ENCODE measurements around the gene SCN4B.

Gene SCN4B

GRCh38 chr11:118149493-118149892, 3.1 kb downstream of the SCN4B start:
- DNase-seq: no peak

- DNase-seq: no peak
Observed at GRCh38 chr11:118148856-118149255, 3.8 kb downstream of the SCN4B start.

GRCh38 chr11:118148240-118148639, 4.4 kb downstream of the SCN4B start:
- DNase-seq: no peak

GRCh38 chr11:118147502-118147901, 5.1 kb downstream of the SCN4B start:
- DNase-seq: no peak

GRCh38 chr11:118146554-118146953, 6.1 kb downstream of the SCN4B start:
- no peak for DNase-seq

- peak; percentile 92 for DNase-seq
Observed at GRCh38 chr11:118145285-118146227, 7.1 kb downstream of the SCN4B start.

GRCh38 chr11:118144301-118145268, 8.0 kb downstream of the SCN4B start:
- no peak for DNase-seq

GRCh38 chr11:118143661-118144185, 8.9 kb downstream of the SCN4B start:
- no peak for DNase-seq

- DNase-seq: no peak
Observed at GRCh38 chr11:118142809-118143208, 9.8 kb downstream of the SCN4B start.

GRCh38 chr11:118142081-118142480, 10.5 kb downstream of the SCN4B start:
- DNase-seq: no peak

- DNase-seq: no peak
Observed at GRCh38 chr11:118139578-118139977, 13.0 kb downstream of the SCN4B start.

GRCh38 chr11:118138839-118139420, 13.7 kb downstream of the SCN4B start:
- DNase-seq: no peak

GRCh38 chr11:118136801-118137200, 15.8 kb downstream of the SCN4B start:
- no peak for DNase-seq

GRCh38 chr11:118136341-118136740, 16.3 kb downstream of the SCN4B start:
- no peak for DNase-seq

- no peak for DNase-seq
Observed at GRCh38 chr11:118135796-118136165, 16.8 kb downstream of the SCN4B start.

- no peak for DNase-seq
Observed at GRCh38 chr11:118135051-118135795, 17.4 kb downstream of the SCN4B start.

- no peak for DNase-seq
Observed at GRCh38 chr11:118133816-118134215, 18.8 kb downstream of the SCN4B start.

GRCh38 chr11:118132385-118133151, 20.1 kb downstream of the SCN4B start:
- no peak for DNase-seq

GRCh38 chr11:118129471-118130172, 23.0 kb downstream of the SCN4B start:
- DNase-seq: no peak

- DNase-seq: no peak
Observed at GRCh38 chr11:118128721-118129470, 23.7 kb downstream of the SCN4B start.

Data from stimulated activated CD4-positive, alpha-beta T cell treated with anti-CD3 and anti-CD28 coated beads, Interleukin-4, amount 100 ng/mL, for 24 hours (primary cell).